Suprapubic skin (tissue), 3 donors: ENCODE measurements around the gene UFSP1.
A peak's percentile ranks its signal among the peaks of the same experiment; 100 is the strongest.

Experiments
- CTCF ChIP-seq, 2 donors: fragments of 200-600 bp in 1 of 2; fragments of 450-650 bp in 1 of 2; sonication (generic) in 1 of 2; IDR thresholded peaks; one replicate each; pipeline ENCODE4 v1.5.1; 2016 to 2019; ENCODE audit warnings: antibody characterized with exemption in 2 of 2, mild to moderate bottlenecking in 1 of 2, moderate library complexity in 1 of 2
- POLR2AphosphoS5 ChIP-seq, 3 donors: sonication (generic); formaldehyde crosslinking; IDR thresholded peaks; one replicate each; pipeline ENCODE4 v1.6.1; 2017; ENCODE audit warnings: antibody characterized with exemption in 3 of 3

DNA sequence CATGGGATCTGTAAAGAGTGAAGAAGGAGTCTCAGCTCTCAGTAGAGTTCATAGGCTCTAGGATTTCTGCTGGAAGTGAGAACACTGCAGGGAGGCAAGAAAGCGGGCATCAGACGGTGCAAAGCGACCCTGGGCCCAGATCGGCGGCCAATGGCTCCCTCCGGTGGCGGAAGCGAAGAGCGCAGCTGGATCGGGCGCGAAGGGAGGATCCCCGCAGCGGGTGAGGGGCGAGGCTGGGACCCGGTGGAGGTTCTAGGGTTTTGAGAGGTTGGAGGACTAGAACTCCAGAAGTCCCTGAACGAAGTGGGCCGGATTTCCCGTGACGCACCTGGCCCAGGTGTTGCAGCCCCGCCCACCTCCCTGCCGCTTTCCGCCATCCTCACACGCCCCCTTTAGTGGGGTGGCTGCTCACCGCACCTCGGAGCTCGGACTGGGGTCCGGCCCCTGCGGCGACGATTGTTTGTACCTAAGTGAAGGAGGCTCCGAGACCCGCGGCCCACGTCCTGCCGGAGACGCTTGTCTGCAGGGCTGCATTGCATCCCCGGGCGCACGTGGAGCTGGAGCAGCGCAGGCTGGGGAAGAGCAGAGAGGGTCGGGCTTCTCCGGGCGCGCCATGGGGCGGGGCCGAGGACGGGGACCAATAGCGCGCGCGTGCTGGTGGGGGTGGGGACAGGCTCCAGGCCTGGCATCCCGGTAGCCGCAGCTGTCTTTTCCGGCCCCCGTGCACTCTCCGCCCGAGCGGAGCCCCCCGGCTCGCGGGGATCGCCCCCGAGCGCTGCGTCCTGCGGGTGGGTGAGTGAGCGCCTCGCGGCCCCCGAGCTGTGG, 37.3 kb downstream of the UFSP1 start, which contains the start of gene SLC12A9:
- TF ChIP-seq CTCF (IDR thresholded peaks at IDR 0.05) = peak; percentile 78 to 91
- peak in 1 of 3 donors; percentile 29 for TF ChIP-seq POLR2AphosphoS5 (IDR thresholded peaks at IDR 0.05)
